Astrocyte (in vitro differentiated cells and primary cell): ENCODE results near the gene ANKRD11. TPM values are rescaled to one million over a fixed set of nuclear protein-coding genes. Genes with fewer than 3 reads are reported as not detected.

Source experiments
- DNase-seq: peaks from one replicate; pipeline ENCODE4 v3.0.0-alpha.2; 2010; ENCODE audit warnings: low read depth
- FAIRE-seq: peaks from 2 replicates; lab custom pipeline; 2011; peaks lifted over from hg19 to GRCh38; lab: Jason Lieb, UNC
- H2AFZ ChIP-seq: 2 replicates; pipeline ENCODE4 v1.6.0; 2012; ENCODE audit warnings: low read depth, low read length, inconsistent platforms
- H3K27ac ChIP-seq: 2 replicates; pipeline ENCODE4 v1.5.1; 2011; ENCODE audit warnings: low read depth, low read length, inconsistent platforms
- H3K27me3 ChIP-seq: 2 replicates; pipeline ENCODE4 v1.6.0; 2011; ENCODE audit warnings: low read length, inconsistent platforms; ENCODE audit not compliant: insufficient read depth
- H3K36me3 ChIP-seq: 2 replicates; pipeline ENCODE4 v1.5.1; 2011; ENCODE audit warnings: low read length, inconsistent platforms; ENCODE audit not compliant: insufficient read depth
- H3K4me1 ChIP-seq: 2 replicates; pipeline ENCODE4 v1.5.1; 2011; ENCODE audit warnings: low read length, inconsistent platforms; ENCODE audit not compliant: insufficient read depth
- H3K4me2 ChIP-seq: 2 replicates; pipeline ENCODE4 v1.6.0; 2012; ENCODE audit warnings: low read length, inconsistent platforms
- H3K4me3 ChIP-seq: 2 replicates; pipeline ENCODE4 v1.5.1; 2011; ENCODE audit warnings: low read depth, mild to moderate bottlenecking, low read length, inconsistent platforms; ENCODE audit not compliant: insufficient read depth
- H3K79me2 ChIP-seq: 2 replicates; pipeline ENCODE4 v1.6.0; 2012; ENCODE audit warnings: mild to moderate bottlenecking, low read length, inconsistent platforms; ENCODE audit not compliant: insufficient read depth
- H3K9ac ChIP-seq: 2 replicates; pipeline ENCODE4 v1.6.0; 2012; ENCODE audit warnings: mild to moderate bottlenecking, low read length, inconsistent platforms
- H3K9me3 ChIP-seq: 2 replicates; pipeline ENCODE4 v1.5.1; 2012; ENCODE audit warnings: low read depth, mild to moderate bottlenecking, low read length, inconsistent platforms; ENCODE audit not compliant: insufficient read depth
- H4K20me1 ChIP-seq: 2 replicates; pipeline ENCODE4 v1.6.0; 2012; ENCODE audit warnings: low read length, inconsistent platforms; ENCODE audit not compliant: insufficient read depth
- H3K27ac Mint-ChIP-seq: one replicate; pipeline ENCODE4 v1.8.0; 2021; ENCODE audit warnings: mild to moderate bottlenecking, mixed read lengths; ENCODE audit not compliant: unreplicated experiment
- H3K27me3 Mint-ChIP-seq: one replicate; pipeline ENCODE4 v1.8.0; 2021; ENCODE audit warnings: low read depth, mixed read lengths; ENCODE audit not compliant: unreplicated experiment
- H3K36me3 Mint-ChIP-seq: one replicate; pipeline ENCODE4 v1.8.0; 2021; ENCODE audit warnings: low read depth, mixed read lengths; ENCODE audit not compliant: unreplicated experiment
- H3K4me1 Mint-ChIP-seq: one replicate; pipeline ENCODE4 v1.8.0; 2021; ENCODE audit warnings: low read depth, mixed read lengths; ENCODE audit not compliant: unreplicated experiment
- H3K4me3 Mint-ChIP-seq: one replicate; pipeline ENCODE4 v1.8.0; 2021; ENCODE audit warnings: mild to moderate bottlenecking, moderate library complexity, mixed read lengths; ENCODE audit not compliant: unreplicated experiment
- H3K9me3 Mint-ChIP-seq: one replicate; pipeline ENCODE4 v1.8.0; 2021; ENCODE audit warnings: mild to moderate bottlenecking, mixed read lengths; ENCODE audit not compliant: unreplicated experiment
- CTCF ChIP-seq: IDR thresholded peaks from 2 replicates; pipeline ENCODE4 v1.5.1; 2011; ENCODE audit warnings: low read depth, mild to moderate bottlenecking, inconsistent platforms, low read length, moderate library complexity; ENCODE audit not compliant: insufficient read depth
- EZH2 ChIP-seq: IDR thresholded peaks from 2 replicates; pipeline ENCODE4 v1.6.1; 2012; ENCODE audit warnings: mild to moderate bottlenecking, low read length, inconsistent platforms; ENCODE audit not compliant: insufficient read depth
- total RNA-seq: library from RNA; stranded (reverse); gene quantifications from 2 replicates; pipeline ENCODE4 v1.2.1, GENCODE V29; 2021

The ANKRD11 gene
- total RNA-seq, 1 donor from 2014 or later: 213 TPM

DNA sequence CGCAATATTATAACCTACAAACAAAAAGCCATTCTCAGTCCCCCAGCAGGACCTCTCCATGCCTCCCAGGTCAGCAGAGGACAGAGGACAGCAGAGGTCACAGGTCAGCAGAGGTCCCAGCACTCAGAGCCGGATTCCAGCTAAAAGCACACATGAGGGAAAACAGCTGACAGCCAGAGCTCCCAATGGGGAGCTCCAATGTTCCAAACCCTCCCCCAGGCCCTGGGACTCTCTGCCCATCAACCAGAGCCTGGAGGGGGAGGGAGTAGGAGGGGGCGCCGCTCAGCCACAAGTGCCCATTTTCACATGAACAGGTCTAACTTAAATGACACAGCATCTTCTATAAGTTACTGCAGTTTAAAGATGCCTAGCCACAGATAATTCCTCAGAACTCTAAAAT, 77.5 kb downstream of the ANKRD11 start:
- Histone ChIP-seq H3K9ac (no peak overlapping the region), H2AFZ (no peak overlapping the region), H3K4me1 (peaks cover 31% of the 10 kb centered on the region), H3K4me3 (no peak overlapping the region), H4K20me1 (peaks cover 96% of the 10 kb centered on the region), H3K9me3 (no peaks in the 10 kb centered on the region), H3K27me3 (no peaks in the 10 kb centered on the region), H3K36me3 (peaks cover 7% of the 10 kb centered on the region), H3K27ac (no peak overlapping the region), H3K4me2 (no peak overlapping the region), H3K79me2 (peaks cover 98% of the 10 kb centered on the region)
- H3K4me3 Mint-ChIP-seq: no peak overlapping the region
- FAIRE-seq: no peak
- H3K36me3 Mint-ChIP-seq: peaks cover 9% of the 10 kb centered on the region
- peaks cover 67% of the 10 kb centered on the region for H3K4me1 Mint-ChIP-seq
- H3K9me3 Mint-ChIP-seq: no peaks in the 10 kb centered on the region
- TF ChIP-seq CTCF (no peak), EZH2 (no peak)
- DNase-seq: no peak
- H3K27ac Mint-ChIP-seq: no peak overlapping the region
- no peaks in the 10 kb centered on the region for H3K27me3 Mint-ChIP-seq

GRCh38 chr16:89411335-89411850, 79.0 kb downstream of the ANKRD11 start:
- Mint-ChIP-seq H3K27me3 (no peaks in the 10 kb centered on the region), H3K4me1 (peaks cover 72% of the 10 kb centered on the region), H3K36me3 (peaks cover 11% of the 10 kb centered on the region), H3K9me3 (no peaks in the 10 kb centered on the region), H3K4me3 (peak overlapping the region; percentile 55), H3K27ac (peak overlapping the region; percentile 62)
- Histone ChIP-seq H4K20me1 (peaks cover 96% of the 10 kb centered on the region), H3K27ac (no peak overlapping the region), H2AFZ (no peak overlapping the region), H3K9ac (no peak overlapping the region), H3K79me2 (peaks cover 98% of the 10 kb centered on the region), H3K36me3 (no peaks in the 10 kb centered on the region), H3K27me3 (no peaks in the 10 kb centered on the region), H3K9me3 (no peaks in the 10 kb centered on the region), H3K4me3 (no peak overlapping the region), H3K4me2 (peak overlapping the region; percentile 15), H3K4me1 (peaks cover 38% of the 10 kb centered on the region)
- DNase-seq (no peak), FAIRE-seq (no peak)
- TF ChIP-seq EZH2: no peak

DNA sequence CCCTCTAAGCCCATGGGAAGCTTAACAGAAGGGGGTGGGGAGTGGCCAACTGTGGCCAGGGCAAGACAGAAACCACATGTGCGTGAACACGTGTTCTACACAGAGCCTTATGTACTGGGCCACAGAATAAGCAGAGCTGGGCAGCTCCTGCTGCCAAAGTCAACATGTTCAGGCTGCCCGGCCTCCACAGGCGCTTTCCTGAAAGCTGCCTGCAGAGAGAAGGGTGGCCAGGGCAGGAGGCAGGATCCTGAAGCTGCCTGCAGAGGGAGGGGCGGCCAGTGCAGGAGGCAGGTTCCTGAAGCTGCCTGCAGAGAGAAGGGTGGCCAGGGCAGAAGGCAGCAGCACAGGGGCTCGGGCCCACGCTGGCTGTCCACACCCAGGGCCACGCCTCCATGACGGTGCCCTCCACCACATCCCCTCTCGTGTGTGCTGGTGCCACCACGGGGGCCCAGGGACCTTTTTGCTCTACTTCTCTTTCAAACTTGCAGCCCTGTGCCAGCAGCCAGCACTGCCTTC, 79.5 kb downstream of the ANKRD11 start:
- Histone ChIP-seq H3K36me3 (no peaks in the 10 kb centered on the region), H3K9ac (no peak overlapping the region), H3K4me3 (no peak overlapping the region), H4K20me1 (peaks cover 96% of the 10 kb centered on the region), H3K4me1 (peaks cover 38% of the 10 kb centered on the region), H3K27me3 (no peaks in the 10 kb centered on the region), H3K79me2 (peaks cover 98% of the 10 kb centered on the region), H3K27ac (peak overlapping the region; percentile 23), H3K4me2 (peak overlapping the region; percentile 15), H2AFZ (no peak overlapping the region), H3K9me3 (no peaks in the 10 kb centered on the region)
- no peak overlapping the region for H3K27ac Mint-ChIP-seq
- peaks cover 11% of the 10 kb centered on the region for H3K36me3 Mint-ChIP-seq
- H3K4me3 Mint-ChIP-seq: peak overlapping the region; percentile 55
- H3K9me3 Mint-ChIP-seq: no peaks in the 10 kb centered on the region
- TF ChIP-seq EZH2 (no peak), CTCF (no peak)
- no peaks in the 10 kb centered on the region for H3K27me3 Mint-ChIP-seq
- DNase-seq (peak; percentile 83), FAIRE-seq (no peak)
- peaks cover 69% of the 10 kb centered on the region for H3K4me1 Mint-ChIP-seq
